Thyroid gland (tissue), 4 donors: ENCODE data around the gene SPATA12.

Source experiments
- POLR2A ChIP-seq, 2 donors: fragments of 450-650 bp; IDR thresholded peaks; one replicate each; pipeline ENCODE4 v1.6.1; 2017; ENCODE audit warnings: antibody characterized with exemption in 2 of 2, mild to moderate bottlenecking in 2 of 2, moderate library complexity in 1 of 2
- TF ChIP-seq, protein P1 (sequence below), 6 experiments: fragments of 200-600 bp in 3 of 6; fragments of 450-650 bp in 3 of 6; sonication (generic) in 3 of 6; IDR thresholded peaks; one replicate each; pipeline ENCODE4 v1.5.1; 2016 to 2019; ENCODE audit warnings: antibody characterized with exemption in 6 of 6, mild to moderate bottlenecking in 2 of 6, inconsistent platforms in 1 of 6, moderate library complexity in 1 of 6

DNA sequence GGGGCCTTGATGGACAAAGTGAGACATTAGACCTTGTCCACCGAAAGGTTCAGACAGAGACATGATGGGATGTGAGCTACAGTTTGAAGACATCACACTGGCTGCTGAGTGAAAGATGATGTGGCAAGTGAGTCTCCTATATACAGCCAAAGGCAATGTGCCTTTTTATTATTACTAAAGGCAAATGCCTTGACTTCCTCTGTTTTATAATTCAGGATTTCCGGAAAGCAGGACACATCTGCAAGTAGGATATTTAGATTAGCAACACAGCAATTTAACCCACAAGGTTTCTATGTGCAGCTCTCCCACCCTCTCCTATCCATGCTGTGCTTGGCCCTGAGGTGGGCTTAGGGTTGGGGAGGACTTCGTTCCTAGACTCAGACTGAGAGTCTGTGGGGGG lies 20.7 kb downstream of the SPATA12 start:
- TF ChIP-seq, protein P1, sequence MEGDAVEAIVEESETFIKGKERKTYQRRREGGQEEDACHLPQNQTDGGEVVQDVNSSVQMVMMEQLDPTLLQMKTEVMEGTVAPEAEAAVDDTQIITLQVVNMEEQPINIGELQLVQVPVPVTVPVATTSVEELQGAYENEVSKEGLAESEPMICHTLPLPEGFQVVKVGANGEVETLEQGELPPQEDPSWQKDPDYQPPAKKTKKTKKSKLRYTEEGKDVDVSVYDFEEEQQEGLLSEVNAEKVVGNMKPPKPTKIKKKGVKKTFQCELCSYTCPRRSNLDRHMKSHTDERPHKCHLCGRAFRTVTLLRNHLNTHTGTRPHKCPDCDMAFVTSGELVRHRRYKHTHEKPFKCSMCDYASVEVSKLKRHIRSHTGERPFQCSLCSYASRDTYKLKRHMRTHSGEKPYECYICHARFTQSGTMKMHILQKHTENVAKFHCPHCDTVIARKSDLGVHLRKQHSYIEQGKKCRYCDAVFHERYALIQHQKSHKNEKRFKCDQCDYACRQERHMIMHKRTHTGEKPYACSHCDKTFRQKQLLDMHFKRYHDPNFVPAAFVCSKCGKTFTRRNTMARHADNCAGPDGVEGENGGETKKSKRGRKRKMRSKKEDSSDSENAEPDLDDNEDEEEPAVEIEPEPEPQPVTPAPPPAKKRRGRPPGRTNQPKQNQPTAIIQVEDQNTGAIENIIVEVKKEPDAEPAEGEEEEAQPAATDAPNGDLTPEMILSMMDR (IDR thresholded peaks at IDR 0.05) = no peak
- no peak for TF ChIP-seq POLR2A (IDR thresholded peaks at IDR 0.05)
